ENCODE results near the gene SMIM29. TPM values are rescaled to one million over a fixed set of nuclear protein-coding genes. Genes with fewer than 3 reads are reported as not detected.
A peak's percentile ranks its signal among the peaks of the same experiment; 100 is the strongest.

Gene SMIM29
- total RNA-seq, 1 donor from 2014 or later: 9.2 TPM

DNA sequence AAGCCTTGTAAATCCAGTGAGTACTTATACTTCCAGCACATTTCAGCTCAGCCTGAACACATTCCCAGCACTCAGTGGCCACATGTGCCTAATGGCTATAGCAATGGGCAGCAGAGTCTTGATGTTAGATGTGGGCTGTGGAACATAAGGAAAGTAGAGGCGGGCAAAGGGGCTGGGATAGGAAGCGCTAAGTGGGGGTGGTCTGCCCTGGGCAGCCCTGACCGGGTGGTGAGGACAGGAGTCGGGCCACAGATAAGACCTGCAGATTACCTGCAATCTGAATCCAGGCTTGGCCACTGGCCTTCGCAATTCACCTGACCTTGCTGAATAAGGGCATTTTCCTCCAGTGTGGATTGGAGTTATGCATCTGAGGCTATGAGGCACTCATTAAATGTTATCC, 23.3 kb downstream of the SMIM29 start:
- no peak for DNase-seq (ENCODE audit: low spot score in 2 of 2)

DNA sequence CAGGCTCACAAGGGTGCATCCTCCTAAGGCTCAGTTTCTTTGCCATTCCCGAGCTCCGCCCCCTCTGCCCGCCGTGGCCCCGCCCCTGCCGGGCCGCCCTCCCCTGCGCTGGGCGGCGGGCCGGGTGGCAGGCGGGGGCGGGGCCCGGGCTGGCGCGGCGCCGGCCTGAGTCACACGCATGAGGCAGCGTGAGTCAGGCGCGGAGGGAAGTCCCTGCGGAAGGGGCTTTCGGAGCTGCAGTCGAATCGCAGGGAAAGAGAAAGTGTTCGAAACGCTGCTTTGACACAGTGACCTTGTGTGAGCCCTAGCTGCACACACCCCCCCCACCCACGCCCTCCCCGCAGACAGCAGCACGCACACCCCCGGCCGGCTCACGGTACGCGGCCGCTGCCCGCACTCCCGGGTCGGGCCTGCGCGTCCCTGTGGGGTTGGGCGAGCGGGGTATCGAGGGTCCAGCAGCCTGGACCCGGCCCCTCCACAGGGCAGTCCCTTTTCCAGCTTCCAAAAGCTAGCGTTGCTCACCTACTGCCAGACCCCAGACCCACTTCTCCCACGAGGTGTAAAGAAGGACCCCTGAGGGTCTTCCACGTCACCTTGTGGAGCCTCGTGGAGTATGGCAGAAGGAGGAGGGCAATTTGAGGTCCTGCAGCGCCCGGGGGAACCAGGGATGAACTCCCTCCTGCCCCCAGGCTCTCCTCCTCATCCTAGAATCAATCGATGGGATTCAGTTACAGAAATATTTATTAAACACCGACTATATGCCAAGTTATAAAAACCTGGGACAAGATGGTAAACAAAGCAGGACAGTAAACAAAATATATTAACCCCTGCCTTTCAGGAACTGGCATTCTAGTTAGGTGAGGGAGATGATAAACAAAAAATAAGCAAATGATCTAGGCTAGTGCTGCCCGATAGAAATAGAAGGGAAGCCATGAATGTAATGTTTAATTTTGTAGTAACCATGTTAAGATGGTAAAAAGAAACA, 24.6 kb downstream of the SMIM29 start:
- Histone ChIP-seq H3K27ac (peak overlapping the region; percentile 91 to 92), H3K36me3 (no peaks in the 10 kb centered on the region), H3K27me3 (no peaks in the 10 kb centered on the region), H3K9me3 (no peaks in the 10 kb centered on the region), H3K4me3 (peak overlapping the region; percentile 73 to 77), H3K4me1 (peaks cover 0 to 10% of the 10 kb centered on the region in 2 donors)
- DNase-seq (ENCODE audit: low spot score in 2 of 2): peak; percentile 79 to 96
- TF ChIP-seq, protein P1, sequence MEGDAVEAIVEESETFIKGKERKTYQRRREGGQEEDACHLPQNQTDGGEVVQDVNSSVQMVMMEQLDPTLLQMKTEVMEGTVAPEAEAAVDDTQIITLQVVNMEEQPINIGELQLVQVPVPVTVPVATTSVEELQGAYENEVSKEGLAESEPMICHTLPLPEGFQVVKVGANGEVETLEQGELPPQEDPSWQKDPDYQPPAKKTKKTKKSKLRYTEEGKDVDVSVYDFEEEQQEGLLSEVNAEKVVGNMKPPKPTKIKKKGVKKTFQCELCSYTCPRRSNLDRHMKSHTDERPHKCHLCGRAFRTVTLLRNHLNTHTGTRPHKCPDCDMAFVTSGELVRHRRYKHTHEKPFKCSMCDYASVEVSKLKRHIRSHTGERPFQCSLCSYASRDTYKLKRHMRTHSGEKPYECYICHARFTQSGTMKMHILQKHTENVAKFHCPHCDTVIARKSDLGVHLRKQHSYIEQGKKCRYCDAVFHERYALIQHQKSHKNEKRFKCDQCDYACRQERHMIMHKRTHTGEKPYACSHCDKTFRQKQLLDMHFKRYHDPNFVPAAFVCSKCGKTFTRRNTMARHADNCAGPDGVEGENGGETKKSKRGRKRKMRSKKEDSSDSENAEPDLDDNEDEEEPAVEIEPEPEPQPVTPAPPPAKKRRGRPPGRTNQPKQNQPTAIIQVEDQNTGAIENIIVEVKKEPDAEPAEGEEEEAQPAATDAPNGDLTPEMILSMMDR (IDR thresholded peaks at IDR 0.05): no peak
- intact Hi-C loops (cut with DNase I): loop anchor here (1.0 kb wide), 3 partner anchors 12 to 168 kb away; partner anchors contain the start of genes HMGA1, NUDT3 and SMIM29

More for the DNA sequence above, 23.3 kb downstream of the SMIM29 start:
- H3K27ac ChIP-seq: no peak overlapping the region
- H3K9me3 ChIP-seq: no peaks in the 10 kb centered on the region
- no peak overlapping the region for H3K4me3 ChIP-seq
- TF ChIP-seq, protein P1 (IDR thresholded peaks at IDR 0.05): no peak
- no peaks in the 10 kb centered on the region for H3K27me3 ChIP-seq
- intact Hi-C loops (cut with DNase I): no loop called here
- peaks cover 0 to 10% of the 10 kb centered on the region in 2 donors for H3K4me1 ChIP-seq
- no peaks in the 10 kb centered on the region for H3K36me3 ChIP-seq

DNA sequence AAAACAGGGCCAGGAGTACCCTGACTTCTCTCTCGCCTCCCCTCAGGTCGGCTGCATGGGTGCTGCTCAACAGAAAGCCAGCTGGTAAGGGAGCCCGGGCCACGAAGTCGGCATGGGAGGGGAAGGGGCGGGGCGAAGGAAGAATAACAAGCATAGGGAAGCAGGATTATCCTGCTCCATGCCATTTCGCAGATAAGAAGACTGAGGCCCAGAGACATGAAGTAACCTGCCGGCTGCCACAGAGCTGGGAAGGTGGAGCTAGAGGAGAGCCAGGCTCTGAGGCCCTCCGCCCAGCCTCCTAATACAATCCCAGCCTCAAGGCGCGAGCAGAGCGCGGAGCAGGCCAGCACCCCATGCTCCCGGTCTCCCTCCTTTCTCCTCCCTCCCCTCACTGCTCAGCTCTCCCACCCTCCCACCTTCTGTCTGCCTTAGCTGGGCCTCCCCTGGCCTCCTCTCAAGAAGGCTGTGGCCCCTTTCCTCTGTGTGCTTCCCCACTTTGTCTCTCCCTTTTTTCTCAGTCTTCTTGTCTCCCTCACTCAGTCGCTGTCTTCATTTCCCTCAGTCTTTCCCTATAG, 25.3 kb downstream of the SMIM29 start:
- Histone ChIP-seq H3K27ac (peak overlapping the region; percentile 70 to 79), H3K9me3 (no peaks in the 10 kb centered on the region), H3K4me1 (peaks cover 0 to 10% of the 10 kb centered on the region in 2 donors), H3K27me3 (no peaks in the 10 kb centered on the region), H3K36me3 (no peaks in the 10 kb centered on the region), H3K4me3 (peak overlapping the region; percentile 73 to 77)
- DNase-seq (ENCODE audit: low spot score in 2 of 2): no peak
- intact Hi-C loops (cut with DNase I): loop anchor here (1.0 kb wide), 1 partner anchor 169 kb away; the partner anchor contains the start of gene NUDT3
- TF ChIP-seq, protein P1 (IDR thresholded peaks at IDR 0.05): no peak

DNA sequence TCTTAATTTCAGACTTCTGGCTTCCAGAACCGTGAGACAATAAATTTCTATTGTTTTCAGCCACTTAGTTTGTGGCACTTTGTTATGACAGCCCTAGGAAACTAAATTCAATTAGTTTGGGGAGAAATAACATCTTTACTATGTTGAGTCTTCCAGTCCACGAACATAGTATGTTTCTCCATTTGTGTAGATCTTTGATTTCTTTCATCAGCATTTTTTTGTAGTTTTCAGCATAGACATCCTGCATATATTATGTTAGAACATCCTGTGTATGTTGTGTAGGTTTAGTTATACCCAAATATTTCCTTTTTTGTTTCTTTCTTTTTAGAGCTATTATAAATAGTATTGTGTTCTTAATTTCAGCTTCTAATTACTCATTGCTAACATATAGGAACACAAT, 30.1 kb downstream of the SMIM29 start:
- DNase-seq (ENCODE audit: low spot score in 2 of 2): no peak
- Histone ChIP-seq H3K4me1 (peaks cover 0 to 6% of the 10 kb centered on the region in 2 donors), H3K27ac (no peak overlapping the region), H3K9me3 (no peaks in the 10 kb centered on the region), H3K4me3 (no peak overlapping the region), H3K36me3 (no peaks in the 10 kb centered on the region), H3K27me3 (no peaks in the 10 kb centered on the region)
- intact Hi-C loops (cut with DNase I): no loop called here
- TF ChIP-seq, protein P1 (IDR thresholded peaks at IDR 0.05): no peak

DNA sequence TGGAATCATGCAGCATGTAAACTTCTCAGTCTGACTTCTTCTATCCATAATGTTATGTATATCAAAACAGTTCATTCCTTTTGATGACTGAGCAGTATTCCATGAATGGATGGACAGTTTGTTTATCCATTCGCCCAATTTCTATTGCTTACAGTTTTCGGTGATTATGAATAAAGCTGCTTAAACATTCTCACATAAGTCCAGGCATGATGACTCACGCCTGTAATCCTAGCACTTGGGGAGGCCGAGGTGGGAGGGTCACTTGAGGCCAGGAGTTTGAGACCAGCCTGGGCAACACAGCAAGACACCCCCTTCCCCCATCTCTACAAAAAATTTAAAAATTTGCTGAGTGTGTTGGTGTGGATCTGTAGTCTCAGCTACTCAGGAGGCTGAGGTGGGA, 35.0 kb downstream of the SMIM29 start:
- intact Hi-C loops (cut with DNase I): no loop called here
- TF ChIP-seq, protein P1 (IDR thresholded peaks at IDR 0.05): no peak
- no peaks in the 10 kb centered on the region for H3K27me3 ChIP-seq

More for the DNA sequence above, 35.0 kb downstream of the SMIM29 start:
- H3K36me3 ChIP-seq: no peaks in the 10 kb centered on the region
- no peaks in the 10 kb centered on the region for H3K9me3 ChIP-seq
- no peak overlapping the region for H3K4me3 ChIP-seq
- DNase-seq (ENCODE audit: low spot score in 2 of 2): no peak
- H3K4me1 ChIP-seq: no peaks in the 10 kb centered on the region
- H3K27ac ChIP-seq: no peak overlapping the region

Data from ascending aorta (tissue), 2 donors.